OCI-LY3 (cell line): ENCODE data around the gene RPN2.

Experiments used
- H2AFZ ChIP-seq: fragments of 200-600, 300-600 bp; shearing (Covaris generic); 2 replicates; pipeline ENCODE4 v1.6.0; 2014; ENCODE audit warnings: antibody characterized with exemption, low read depth, low read length
- H3K27ac ChIP-seq: fragments of 200-600, 300-600 bp; sonication (generic); 2 replicates; pipeline ENCODE4 v1.5.1; 2014; ENCODE audit warnings: mild to moderate bottlenecking, low read length, moderate library complexity, mixed read lengths
- H3K27me3 ChIP-seq: fragments of 200-600, 300-600 bp; sonication (generic); 2 replicates; pipeline ENCODE4 v1.6.1; 2014; ENCODE audit warnings: low read depth, low read length, mixed read lengths
- H3K36me3 ChIP-seq: fragments of 200-600, 300-600 bp; sonication (generic); replicated peaks from 2 replicates; pipeline ENCODE3; 2014; ENCODE audit warnings: low read depth, low read length, mixed read lengths
- H3K4me1 ChIP-seq: fragments of 300-600, 200-600 bp; sonication (generic); 2 replicates; pipeline ENCODE4 v1.6.1; 2014; ENCODE audit warnings: low read length, mixed read lengths
- H3K4me2 ChIP-seq: fragments of 200-600, 300-600 bp; sonication (generic); 2 replicates; pipeline ENCODE4 v1.6.1; 2014; ENCODE audit warnings: low read length, mixed read lengths
- H3K4me3 ChIP-seq: fragments of 300-600, 200-600 bp; sonication (generic); 2 replicates; pipeline ENCODE4 v1.5.1; 2014; ENCODE audit warnings: antibody characterized with exemption, mild to moderate bottlenecking, low read length, moderate library complexity
- H3K79me2 ChIP-seq: fragments of 300-600, 200-600 bp; shearing (Covaris generic); 2 replicates; pipeline ENCODE4 v1.6.1; 2014; ENCODE audit warnings: mild to moderate bottlenecking, low read length, mixed read lengths
- H3K9ac ChIP-seq: fragments of 300-600, 200-600 bp; shearing (Covaris generic); 2 replicates; pipeline ENCODE4 v1.6.0; 2014; ENCODE audit warnings: mild to moderate bottlenecking, low read length, moderate library complexity
- H3K9me3 ChIP-seq: fragments of 200-600, 300-600 bp; shearing (Covaris generic); 2 replicates; pipeline ENCODE4 v1.6.1; 2014; ENCODE audit warnings: low read length, mixed read lengths; ENCODE audit not compliant: insufficient read depth
- H4K20me1 ChIP-seq: fragments of 200-600, 300-600 bp; sonication (generic); 2 replicates; pipeline ENCODE4 v1.6.1; 2016; ENCODE audit warnings: low read length, mixed read lengths; ENCODE audit not compliant: insufficient read depth
- CTCF ChIP-seq: fragments of 200-600, 300-600 bp; sonication (generic); IDR thresholded peaks from 2 replicates; pipeline ENCODE4 v1.5.1; 2014; ENCODE audit warnings: antibody characterized with exemption, low read length, low read depth
- EZH2phosphoT487 ChIP-seq: fragments of 200-600 bp; shearing (Covaris generic); IDR thresholded peaks from 2 replicates; pipeline ENCODE4 v1.6.1; 2018; ENCODE audit warnings: antibody characterized with exemption, mixed run types, low read depth

Gene RPN2

GRCh38 chr20:37257530-37257929 lies 78.4 kb downstream of the RPN2 start:
- TF ChIP-seq CTCF (no peak), EZH2phosphoT487 (no peak)
- no peaks in the 10 kb centered on the region for H4K20me1 ChIP-seq
- H3K79me2 ChIP-seq = no peaks in the 10 kb centered on the region
- no peaks in the 10 kb centered on the region for H3K36me3 ChIP-seq
- peaks cover 8% of the 10 kb centered on the region for H3K4me1 ChIP-seq
- H3K9ac ChIP-seq = no peak overlapping the region
- H3K4me3 ChIP-seq = no peak overlapping the region
- H3K4me2 ChIP-seq = no peak overlapping the region
- no peaks in the 10 kb centered on the region for H3K9me3 ChIP-seq
- H3K27ac ChIP-seq = no peak overlapping the region
- no peak overlapping the region for H2AFZ ChIP-seq
- H3K27me3 ChIP-seq = peaks cover 52% of the 10 kb centered on the region

- H3K27ac ChIP-seq = no peak overlapping the region
These were observed 78.9 kb downstream of the RPN2 start for GRCh38 chr20:37257988-37258387.

GRCh38 chr20:37259031-37259430 lies 79.9 kb downstream of the RPN2 start:
- no peak overlapping the region for H2AFZ ChIP-seq
- H3K9me3 ChIP-seq = no peaks in the 10 kb centered on the region
- H3K4me3 ChIP-seq = no peak overlapping the region
- H3K4me1 ChIP-seq = peaks cover 6% of the 10 kb centered on the region
- no peak overlapping the region for H3K9ac ChIP-seq
- no peaks in the 10 kb centered on the region for H3K79me2 ChIP-seq
- H3K4me2 ChIP-seq = no peak overlapping the region
- no peaks in the 10 kb centered on the region for H4K20me1 ChIP-seq
- H3K27me3 ChIP-seq = peaks cover 62% of the 10 kb centered on the region
- no peaks in the 10 kb centered on the region for H3K36me3 ChIP-seq
- no peak overlapping the region for H3K27ac ChIP-seq
- no peak for TF ChIP-seq CTCF

More at GRCh38 chr20:37257988-37258387, 78.9 kb downstream of the RPN2 start:
- H3K4me1 ChIP-seq = peaks cover 8% of the 10 kb centered on the region
- no peaks in the 10 kb centered on the region for H3K9me3 ChIP-seq
- H4K20me1 ChIP-seq = no peaks in the 10 kb centered on the region
- no peak overlapping the region for H3K4me3 ChIP-seq
- H3K9ac ChIP-seq = no peak overlapping the region
- H3K4me2 ChIP-seq = no peak overlapping the region
- peaks cover 55% of the 10 kb centered on the region for H3K27me3 ChIP-seq
- TF ChIP-seq EZH2phosphoT487 = no peak
- no peak for TF ChIP-seq CTCF
- H3K36me3 ChIP-seq = no peaks in the 10 kb centered on the region
- no peaks in the 10 kb centered on the region for H3K79me2 ChIP-seq
- no peak overlapping the region for H2AFZ ChIP-seq

- H3K9ac ChIP-seq = no peak overlapping the region
- no peak for TF ChIP-seq CTCF
- TF ChIP-seq EZH2phosphoT487 = no peak
- no peak overlapping the region for H3K27ac ChIP-seq
- H3K4me3 ChIP-seq = no peak overlapping the region
- H2AFZ ChIP-seq = no peak overlapping the region
- no peak overlapping the region for H3K4me2 ChIP-seq
- H3K79me2 ChIP-seq = no peaks in the 10 kb centered on the region
- H3K4me1 ChIP-seq = peaks cover 3% of the 10 kb centered on the region
- no peaks in the 10 kb centered on the region for H3K9me3 ChIP-seq
- no peaks in the 10 kb centered on the region for H4K20me1 ChIP-seq
- peaks cover 57% of the 10 kb centered on the region for H3K27me3 ChIP-seq
- H3K36me3 ChIP-seq = no peaks in the 10 kb centered on the region
These were observed 80.7 kb downstream of the RPN2 start for GRCh38 chr20:37259865-37260264.
